ENCODE results near the gene DRAP1.
A peak's percentile ranks its signal among the peaks of the same experiment; 100 is the strongest.

The DRAP1 gene

DNA sequence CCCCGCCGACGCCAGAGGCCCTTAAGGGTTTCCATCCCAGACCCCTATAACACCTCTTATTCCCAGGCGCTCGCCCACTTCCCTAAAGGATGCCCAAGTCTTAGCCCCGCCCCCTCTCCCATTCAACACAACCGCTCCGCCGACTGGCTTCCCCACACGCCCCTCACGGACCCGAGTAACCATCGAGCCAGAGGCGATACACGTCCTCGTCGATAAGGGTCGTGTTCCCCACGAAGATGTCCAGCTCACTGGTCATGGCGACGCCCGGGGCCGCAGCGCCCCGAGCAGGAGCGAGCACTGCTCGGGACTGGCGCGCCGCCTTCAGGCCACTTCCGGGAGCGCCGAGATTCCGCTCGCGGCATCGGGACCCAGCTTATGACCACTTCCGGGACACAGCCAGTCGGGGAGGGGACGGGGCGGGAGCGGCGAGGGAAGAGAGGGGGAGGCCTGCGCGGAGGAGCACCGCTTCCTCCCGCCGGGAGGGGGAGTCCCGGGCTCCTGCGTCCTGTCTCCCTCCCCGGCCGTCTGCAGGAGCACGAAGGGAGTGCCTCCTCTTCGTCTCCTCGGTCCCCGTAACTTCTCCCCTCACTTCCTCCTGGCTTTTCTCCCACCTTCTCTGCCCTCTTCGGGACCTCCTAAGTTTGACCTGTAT, 30.9 kb upstream of the DRAP1 start, which contains the start of gene FIBP:
Gene FIBP, minus strand, starts transcription at position 309 of the 652 bp plus-strand sequence. Its CDS starts 53 bp downstream, at position 256.
- peak; percentile 97 for TF ChIP-seq POLR2AphosphoS5 (IDR thresholded peaks at IDR 0.05; ENCODE audit: low read depth, low read length)
- peak; percentile 11; the same call in 1 of the 2 replicates for TF ChIP-seq SIN3A (IDR thresholded peaks at IDR 0.05; ENCODE audit: borderline replicate concordance, insufficient read depth, low read length)
- no peak for TF ChIP-seq FOXP2 (optimal IDR thresholded peaks at IDR 0.05; ENCODE audit: borderline replicate concordance, extremely low read depth, extremely low read length, insufficient read depth)
- peak; percentile 73; the same call in 1 of the 2 replicates for TF ChIP-seq TAF1 (IDR thresholded peaks at IDR 0.05; ENCODE audit: borderline replicate concordance, insufficient read depth, low read length)
- TF ChIP-seq, protein P1, sequence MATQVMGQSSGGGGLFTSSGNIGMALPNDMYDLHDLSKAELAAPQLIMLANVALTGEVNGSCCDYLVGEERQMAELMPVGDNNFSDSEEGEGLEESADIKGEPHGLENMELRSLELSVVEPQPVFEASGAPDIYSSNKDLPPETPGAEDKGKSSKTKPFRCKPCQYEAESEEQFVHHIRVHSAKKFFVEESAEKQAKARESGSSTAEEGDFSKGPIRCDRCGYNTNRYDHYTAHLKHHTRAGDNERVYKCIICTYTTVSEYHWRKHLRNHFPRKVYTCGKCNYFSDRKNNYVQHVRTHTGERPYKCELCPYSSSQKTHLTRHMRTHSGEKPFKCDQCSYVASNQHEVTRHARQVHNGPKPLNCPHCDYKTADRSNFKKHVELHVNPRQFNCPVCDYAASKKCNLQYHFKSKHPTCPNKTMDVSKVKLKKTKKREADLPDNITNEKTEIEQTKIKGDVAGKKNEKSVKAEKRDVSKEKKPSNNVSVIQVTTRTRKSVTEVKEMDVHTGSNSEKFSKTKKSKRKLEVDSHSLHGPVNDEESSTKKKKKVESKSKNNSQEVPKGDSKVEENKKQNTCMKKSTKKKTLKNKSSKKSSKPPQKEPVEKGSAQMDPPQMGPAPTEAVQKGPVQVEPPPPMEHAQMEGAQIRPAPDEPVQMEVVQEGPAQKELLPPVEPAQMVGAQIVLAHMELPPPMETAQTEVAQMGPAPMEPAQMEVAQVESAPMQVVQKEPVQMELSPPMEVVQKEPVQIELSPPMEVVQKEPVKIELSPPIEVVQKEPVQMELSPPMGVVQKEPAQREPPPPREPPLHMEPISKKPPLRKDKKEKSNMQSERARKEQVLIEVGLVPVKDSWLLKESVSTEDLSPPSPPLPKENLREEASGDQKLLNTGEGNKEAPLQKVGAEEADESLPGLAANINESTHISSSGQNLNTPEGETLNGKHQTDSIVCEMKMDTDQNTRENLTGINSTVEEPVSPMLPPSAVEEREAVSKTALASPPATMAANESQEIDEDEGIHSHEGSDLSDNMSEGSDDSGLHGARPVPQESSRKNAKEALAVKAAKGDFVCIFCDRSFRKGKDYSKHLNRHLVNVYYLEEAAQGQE (IDR thresholded peaks at IDR 0.05; ENCODE audit: insufficient read depth in 1 of 2, low read depth in 2 of 2, low read length in 2 of 2), result 0 out of 4 replicates have a peak, but pooled peaks of 1 of the 2 experiments have one; percentile 8

GRCh38 chr11:65890324-65891218, 28.7 kb upstream of the DRAP1 start, which contains the start of gene CCDC85B:
Gene CCDC85B (plus strand): TSS chr11:65890673. CDS start chr11:65890784, 111 bp downstream.
- TF ChIP-seq TAF1 (IDR thresholded peaks at IDR 0.05; ENCODE audit: borderline replicate concordance, insufficient read depth, low read length) (peak; percentile 98), POLR2AphosphoS5 (IDR thresholded peaks at IDR 0.05; ENCODE audit: low read depth, low read length) (peak; percentile 92), SIN3A (IDR thresholded peaks at IDR 0.05; ENCODE audit: borderline replicate concordance, insufficient read depth, low read length) (peak; percentile 64; the same call in 1 of the 2 replicates), FOXP2 (optimal IDR thresholded peaks at IDR 0.05; ENCODE audit: borderline replicate concordance, extremely low read depth, extremely low read length, insufficient read depth) (no peak)
- TF ChIP-seq, protein P1 (IDR thresholded peaks at IDR 0.05; ENCODE audit: insufficient read depth in 1 of 2, low read depth in 2 of 2, low read length in 2 of 2), result peak in 1 of 2 experiments; percentile 66; a peak in 1 of 4 replicates

- TF ChIP-seq FOXP2 (optimal IDR thresholded peaks at IDR 0.05; ENCODE audit: borderline replicate concordance, extremely low read depth, extremely low read length, insufficient read depth) (no peak), TAF1 (IDR thresholded peaks at IDR 0.05; ENCODE audit: borderline replicate concordance, insufficient read depth, low read length) (peak; percentile 71; the same call in 1 of the 2 replicates), SIN3A (IDR thresholded peaks at IDR 0.05; ENCODE audit: borderline replicate concordance, insufficient read depth, low read length) (peak; percentile 37; the same call in 1 of the 2 replicates), POLR2AphosphoS5 (IDR thresholded peaks at IDR 0.05; ENCODE audit: low read depth, low read length) (peak; percentile 83)
- TF ChIP-seq, protein P1 (IDR thresholded peaks at IDR 0.05; ENCODE audit: insufficient read depth in 1 of 2, low read depth in 2 of 2, low read length in 2 of 2), result no peak
Measured at GRCh38 chr11:65891219-65892136, 27.7 kb upstream of the DRAP1 start.

GRCh38 chr11:65892661-65893317, 26.4 kb upstream of the DRAP1 start:
- TF ChIP-seq POLR2AphosphoS5 (IDR thresholded peaks at IDR 0.05; ENCODE audit: low read depth, low read length) (no peak), FOXP2 (optimal IDR thresholded peaks at IDR 0.05; ENCODE audit: borderline replicate concordance, extremely low read depth, extremely low read length, insufficient read depth) (no peak), SIN3A (IDR thresholded peaks at IDR 0.05; ENCODE audit: borderline replicate concordance, insufficient read depth, low read length) (no peak), TAF1 (IDR thresholded peaks at IDR 0.05; ENCODE audit: borderline replicate concordance, insufficient read depth, low read length) (no peak)
- TF ChIP-seq, protein P1 (IDR thresholded peaks at IDR 0.05; ENCODE audit: insufficient read depth in 1 of 2, low read depth in 2 of 2, low read length in 2 of 2), result no peak
